GM19438 (cell line): ENCODE results near the gene CBLB.

Experiments used
- ATAC-seq: cut with Tn5 transposase; IDR thresholded peaks from one replicate; pipeline ENCODE4 v1.9.1; 2021; ENCODE audit warnings: low read depth; ENCODE audit not compliant: unreplicated experiment

Gene CBLB

DNA sequence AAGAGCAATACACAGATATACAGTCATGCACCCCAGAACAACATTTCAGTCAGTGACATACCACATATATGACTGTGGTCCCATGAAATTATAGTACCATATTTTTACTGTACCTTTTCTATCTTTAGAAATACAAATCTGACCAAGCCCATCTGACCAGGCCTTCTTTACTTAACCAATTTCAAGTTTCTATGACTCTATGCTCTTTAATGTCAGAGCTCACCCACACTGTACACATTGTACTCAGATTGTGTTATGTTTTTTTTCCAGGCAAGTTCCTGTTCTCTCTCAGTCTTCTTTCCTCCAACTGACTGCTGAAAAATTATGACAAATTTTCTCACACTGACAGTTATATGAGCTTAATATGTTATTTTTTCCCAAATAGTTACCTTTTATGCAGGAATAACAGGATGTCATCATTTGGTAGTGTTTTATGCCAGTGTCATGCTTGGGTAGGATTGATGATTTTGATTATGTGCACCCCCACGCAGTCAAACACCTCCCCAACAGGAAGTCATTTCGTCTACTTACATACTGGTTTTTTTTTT is 8.0 kb upstream of the CBLB start:
- no peak for ATAC-seq

DNA sequence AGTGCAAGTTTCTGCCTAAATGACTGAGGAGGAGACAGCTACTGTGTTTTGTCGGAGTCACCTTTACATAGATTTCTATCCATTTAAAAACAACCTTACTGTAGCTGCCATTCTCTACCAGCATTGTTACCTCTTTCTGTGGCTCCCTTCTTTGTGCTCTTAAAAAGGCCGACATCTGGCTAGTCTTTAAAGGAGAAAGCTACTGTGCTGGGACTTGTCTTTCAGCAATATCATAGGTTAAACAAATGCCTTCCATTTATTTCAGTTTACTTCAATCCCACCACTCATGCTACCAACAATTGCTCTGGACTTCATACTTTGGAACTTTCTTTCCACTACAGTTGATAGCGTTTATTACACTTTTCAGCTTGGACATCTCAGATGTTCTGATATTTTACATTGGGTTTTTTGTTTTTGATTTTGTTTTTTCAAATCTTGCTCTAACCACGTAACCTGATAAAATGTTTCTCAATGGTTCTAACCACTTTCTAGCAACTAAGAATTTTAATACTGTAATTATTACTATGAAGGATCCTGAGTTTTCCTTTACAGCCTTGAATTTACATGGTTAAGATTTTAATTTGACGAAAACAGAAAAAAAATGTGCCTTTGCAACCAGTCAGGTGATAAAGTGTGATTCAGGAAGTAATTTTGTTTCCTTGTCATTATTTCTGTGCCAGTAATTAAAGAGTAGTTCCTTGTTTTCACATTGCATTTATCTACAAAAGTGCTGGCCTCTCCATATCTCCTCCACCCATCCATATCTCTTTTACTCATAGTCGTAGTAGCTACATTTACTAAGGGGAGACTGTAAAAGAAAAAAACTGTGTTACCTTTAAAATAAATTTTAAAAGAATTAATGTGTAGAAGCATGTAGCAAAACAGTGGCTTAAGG is 1.3 kb upstream of the CBLB start:
- no peak for ATAC-seq

DNA sequence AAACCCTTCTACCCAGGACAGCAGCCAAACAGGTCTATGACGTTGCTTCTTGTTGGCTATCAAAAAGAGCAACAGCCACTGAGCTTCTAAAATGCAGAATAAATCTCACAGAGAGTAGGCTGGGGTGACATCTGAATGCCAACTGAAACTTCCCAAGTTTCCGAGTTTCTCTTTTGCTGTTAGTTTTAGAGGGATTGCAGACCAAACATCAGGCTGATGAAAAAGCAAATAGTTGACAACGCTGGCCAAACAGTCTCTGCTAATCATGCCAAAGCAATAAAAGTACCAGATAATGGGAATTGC is 670 bp upstream of the CBLB start:
- no peak for ATAC-seq

DNA sequence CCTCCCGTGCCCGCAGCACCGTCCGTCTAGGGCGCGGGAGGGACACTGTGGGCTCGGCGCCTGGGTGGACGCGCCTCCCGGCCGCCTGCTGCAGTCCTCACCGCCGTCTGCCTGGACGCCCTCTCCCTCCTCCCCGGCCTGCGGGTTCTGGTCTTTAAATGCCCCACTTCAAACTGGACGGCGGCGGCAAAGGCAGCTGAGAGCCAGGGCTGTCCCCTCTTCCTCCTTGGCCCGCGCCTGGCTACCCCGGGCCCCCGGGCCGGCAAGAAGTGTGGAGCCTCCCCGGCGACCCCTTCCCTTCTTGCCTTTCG is 426 bp downstream of the CBLB start:
- peak; percentile 14 for ATAC-seq

DNA sequence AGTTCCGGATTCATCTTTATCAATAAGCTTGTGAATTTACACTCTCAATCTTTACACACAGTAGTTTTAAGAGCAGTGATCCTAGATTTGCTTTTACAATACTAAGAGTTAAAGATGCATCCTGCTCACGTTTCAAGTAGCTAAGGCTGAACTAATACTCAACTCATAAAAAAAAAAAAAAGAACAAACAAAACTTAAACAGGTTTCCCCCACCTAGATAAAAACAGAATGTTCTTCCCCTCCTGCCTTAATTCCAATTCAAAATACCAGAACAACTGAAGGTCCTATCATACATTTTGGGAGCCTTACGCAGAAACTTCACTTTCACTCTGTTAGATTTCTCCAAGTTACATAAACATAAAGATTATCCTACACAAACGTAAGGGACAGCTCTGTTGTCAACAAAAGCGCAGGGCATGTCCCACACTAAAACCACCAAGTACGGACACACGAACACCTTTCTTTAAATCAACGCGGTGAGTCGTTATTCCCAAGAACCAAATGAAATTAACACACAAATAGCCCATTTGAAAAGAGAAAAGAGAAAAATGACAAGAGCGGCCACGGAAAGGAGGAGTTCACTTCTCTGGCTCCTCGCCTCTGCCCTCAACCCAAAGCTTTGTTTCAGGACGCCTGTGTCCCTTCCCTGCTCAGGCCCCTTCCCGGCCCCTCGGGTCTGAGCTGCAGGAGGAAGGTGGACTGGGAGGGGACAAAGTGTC is 941 bp downstream of the CBLB start:
- no peak for ATAC-seq

DNA sequence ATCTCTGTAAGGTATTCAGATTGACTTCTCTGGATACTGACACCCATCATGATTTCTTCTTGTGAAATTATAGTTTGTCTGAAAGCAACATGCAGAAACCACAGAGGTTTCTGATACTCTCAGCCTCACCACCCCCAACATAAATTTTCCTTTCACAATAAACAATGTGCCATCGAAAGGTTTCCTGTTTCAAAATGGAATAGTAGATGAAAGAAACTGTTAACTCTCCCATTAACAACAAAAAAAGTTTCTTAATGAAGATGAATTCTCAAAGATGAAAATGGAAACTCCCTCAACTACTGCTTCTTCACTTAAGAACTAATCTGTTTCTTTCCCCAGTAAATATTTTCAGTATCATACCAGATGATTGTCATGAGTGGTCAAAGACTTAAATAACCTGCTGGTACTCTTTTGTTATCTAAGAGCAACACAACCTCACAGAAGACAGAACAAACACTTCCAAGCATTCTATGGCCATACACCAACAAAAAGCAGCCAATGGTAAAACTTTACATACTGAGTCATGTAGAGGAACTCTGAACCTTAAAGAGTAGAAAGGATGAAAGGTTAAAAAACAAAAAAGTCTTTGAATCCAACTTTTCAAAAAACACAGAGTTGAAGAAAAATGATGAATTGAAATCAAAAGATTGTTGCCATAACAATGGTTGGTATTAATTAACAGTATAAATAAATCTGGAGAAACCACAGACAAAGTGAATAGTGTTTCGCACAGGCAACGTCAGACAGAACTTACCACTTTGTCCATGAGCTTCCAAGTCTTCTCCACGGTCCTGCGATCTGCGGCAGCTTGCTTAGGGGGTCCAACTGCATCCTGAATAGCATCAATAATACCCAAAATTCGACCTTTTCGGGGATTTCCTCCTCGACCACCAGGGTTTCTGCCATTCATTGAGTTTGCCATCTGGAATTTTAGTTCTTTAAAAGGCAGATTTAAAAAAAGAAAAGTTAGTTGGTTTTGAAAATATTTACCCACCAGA is 1.9 kb downstream of the CBLB start:
- ATAC-seq, result no peak

DNA sequence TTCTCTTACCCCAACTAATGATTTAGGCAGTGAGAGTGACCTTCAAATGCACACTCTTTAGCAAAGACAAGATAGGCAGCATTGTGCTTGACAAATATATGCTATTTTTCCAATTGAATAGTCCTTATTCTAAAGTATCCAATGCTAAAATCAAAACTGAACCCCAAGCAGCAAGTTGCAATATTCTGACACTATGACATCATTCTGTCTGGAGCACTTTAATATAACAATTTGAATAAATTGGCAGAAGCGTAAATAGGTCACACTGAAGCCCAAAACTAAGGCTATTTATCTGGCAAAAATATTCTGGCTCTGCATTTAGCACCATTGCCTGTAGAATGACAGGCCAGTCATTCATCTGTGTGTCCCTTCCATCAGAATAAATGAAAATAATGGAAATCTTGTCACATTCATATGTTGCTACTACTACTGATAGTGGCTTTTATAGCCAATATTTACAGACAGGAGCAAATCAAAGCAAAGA is 2.9 kb downstream of the CBLB start:
- no peak for ATAC-seq

DNA sequence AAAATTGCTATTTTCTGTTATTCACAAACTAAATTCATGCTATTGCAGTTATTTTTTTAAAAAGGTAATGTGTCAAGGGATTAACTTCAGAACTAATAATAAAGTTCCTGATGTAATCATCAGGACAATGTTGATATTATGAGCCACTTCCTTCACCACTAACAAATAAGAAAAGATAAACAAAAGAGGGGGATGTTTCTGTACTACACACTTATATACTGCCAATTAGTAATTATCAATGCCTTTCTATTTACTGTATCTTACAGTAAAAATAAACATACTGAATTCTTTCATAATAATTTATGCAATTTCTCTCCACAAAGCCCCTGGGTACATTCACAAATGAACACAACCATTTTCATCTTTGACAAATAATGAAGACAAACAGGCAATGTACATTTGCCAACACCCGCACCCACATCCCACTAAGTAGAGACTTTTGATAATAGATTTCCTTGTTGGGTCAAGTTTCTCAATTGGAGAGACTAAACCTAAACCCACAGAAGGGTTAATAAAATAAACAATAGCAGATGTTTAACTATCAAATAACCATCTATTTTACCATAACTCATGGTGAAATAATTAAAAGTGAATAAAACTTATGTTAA is 3.7 kb downstream of the CBLB start:
- ATAC-seq, result no peak

DNA sequence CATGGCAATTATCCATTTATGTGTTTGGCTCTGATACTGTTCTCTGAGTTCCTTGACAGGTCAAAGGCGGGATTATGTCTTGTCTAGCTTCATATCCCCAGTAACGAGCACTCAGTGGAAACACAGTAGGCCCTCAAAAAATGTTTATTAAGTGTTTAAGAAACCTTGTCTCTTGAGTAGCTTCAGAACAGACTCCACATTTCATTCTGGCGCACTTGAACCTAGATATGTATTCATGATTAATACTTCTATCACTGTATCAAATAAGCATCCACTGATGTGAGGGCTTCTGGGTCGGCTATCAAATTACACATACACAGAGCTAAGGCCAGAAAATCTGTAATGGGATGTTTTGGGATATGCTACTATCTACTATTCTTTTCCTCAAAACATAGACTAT is 4.6 kb downstream of the CBLB start:
- ATAC-seq, result no peak

DNA sequence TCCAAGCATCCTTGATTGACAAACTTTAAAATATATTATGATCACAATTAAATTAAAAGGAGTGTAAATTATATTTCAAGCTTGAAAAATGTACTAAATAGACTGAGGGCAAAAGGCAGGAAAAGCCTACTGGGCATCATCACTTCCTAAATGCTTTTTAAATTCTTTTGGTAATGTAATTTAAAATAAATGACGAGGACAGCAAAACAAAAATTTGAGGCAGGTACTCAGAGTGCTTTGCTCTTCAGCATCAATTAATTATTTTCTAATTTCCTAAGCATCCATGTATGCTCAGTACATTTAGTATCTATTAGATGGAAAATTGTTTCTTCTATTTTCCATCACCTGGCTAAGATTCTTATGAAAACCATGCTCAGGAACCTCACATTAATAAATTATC is 5.2 kb downstream of the CBLB start:
- no peak for ATAC-seq

DNA sequence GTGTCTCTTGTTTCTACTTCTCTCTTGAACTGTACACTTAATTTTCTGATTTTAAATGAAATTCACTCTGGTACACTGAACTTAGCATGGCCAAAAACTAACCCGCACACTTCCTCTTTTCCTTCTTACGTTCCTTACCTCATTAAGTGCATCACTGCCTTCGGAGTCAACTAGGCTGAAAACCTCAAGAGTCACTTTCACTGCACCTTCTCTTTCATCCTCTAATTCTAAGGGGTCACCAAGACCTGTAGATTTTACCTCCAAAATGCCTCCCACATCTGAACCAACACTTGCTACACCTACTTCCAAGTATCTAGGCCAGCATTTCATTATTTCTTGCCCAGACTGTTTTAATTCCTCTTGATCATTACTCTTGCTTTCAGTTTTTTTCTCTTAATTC is 6.6 kb downstream of the CBLB start:
- peak; percentile 68 for ATAC-seq

DNA sequence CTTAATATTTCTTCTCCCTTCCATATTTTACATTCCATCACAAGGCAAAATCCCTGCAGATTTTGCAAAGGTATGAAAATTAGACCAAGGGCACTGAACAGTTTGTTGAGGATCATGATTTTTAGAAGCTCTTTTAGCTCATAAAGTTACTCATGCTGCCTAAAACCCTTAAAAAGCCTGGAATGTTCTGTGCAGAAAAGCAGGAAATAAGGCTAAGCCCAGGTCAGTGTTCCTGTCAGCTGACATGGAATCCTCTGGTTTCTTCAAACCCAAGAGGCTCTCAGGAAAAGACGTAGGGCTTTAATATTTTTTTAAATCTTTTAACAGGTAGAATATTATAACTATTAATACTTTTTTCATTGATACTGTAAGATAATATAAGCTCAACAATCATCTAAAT is 8.2 kb downstream of the CBLB start:
- no peak for ATAC-seq

DNA sequence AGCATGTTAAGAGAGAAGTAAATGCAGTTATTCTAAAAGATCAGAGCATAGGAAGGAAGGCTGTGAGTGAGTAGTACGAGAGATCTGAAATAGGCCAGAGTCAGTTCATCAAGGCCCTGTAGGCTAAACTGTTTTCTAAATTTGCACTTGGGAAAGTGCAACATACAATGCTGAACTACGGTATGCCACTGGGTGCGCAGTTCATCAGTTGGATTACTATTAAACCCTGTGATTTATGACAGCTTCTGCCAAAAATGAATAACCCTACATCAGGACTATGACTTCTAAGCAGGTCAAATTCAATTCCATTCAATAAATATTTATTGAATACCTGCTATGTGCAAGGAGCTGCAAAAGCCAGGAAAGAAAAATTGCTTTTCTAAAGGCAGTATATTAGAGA is 10.8 kb downstream of the CBLB start:
- ATAC-seq, result no peak

DNA sequence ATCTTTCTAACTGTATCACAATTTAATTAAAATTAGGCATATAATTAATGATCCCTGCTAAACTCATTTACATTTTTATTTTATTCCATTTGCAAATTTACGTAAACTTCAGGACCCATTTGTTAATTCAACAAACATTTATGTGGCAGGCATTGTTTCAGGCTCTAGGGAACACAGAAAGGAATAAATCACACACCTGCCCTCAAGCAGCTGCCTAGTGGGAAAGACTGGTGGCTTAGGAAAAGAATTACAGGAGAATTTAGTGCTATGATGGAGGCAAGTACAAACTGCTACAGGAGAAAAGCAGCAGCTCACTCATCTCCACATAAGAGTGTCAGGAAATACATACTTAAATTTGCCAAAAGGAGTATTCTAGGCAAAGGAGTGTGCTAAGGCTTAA is 11.2 kb downstream of the CBLB start:
- no peak for ATAC-seq

DNA sequence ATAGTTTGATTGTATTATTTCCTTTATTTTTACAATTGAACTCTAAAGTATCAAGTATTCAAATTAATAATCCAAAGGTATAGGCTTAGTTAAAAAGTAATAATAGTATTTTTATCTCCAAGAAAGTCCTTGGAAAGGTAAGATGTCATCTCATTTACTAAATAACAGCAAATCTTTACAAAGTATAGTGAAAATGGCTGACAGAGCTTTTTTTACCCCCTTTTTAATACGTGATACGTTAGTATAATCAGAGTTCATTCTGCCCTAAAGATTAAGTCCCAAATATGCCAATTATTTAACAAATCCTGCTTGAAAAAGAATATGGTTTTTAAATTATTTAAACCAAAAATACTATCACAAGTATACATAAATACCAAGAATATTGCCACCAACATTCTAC is 12.2 kb downstream of the CBLB start:
- no peak for ATAC-seq

DNA sequence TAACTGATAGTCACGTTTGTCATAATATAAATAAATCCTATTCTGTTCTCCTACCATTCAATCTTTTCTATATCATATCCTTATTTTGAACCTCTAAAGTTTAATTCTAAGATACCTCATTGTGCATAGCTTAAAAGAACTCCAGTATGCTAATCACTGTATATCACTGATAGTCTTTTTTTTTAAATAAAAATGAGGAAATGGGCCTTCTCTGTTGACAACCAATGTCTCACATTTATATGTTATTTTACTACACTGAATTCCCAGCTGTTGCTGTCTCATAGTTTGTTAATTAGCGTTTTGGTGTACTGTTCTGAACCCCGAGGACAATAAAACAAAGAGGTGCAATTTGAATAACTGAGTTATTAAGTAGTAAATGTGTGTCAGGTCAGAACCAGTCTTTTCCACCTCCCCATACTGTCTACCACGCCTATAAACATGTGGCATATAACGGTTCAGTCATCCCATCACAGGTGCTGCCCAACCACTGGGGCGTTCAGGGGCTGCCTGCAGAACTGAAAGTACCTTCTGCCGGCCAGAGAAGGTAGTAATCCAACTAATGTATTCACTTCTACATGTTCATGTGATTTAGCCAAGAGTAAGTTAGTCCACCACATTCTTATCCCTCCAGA is 14.9 kb downstream of the CBLB start:
- ATAC-seq, result peak; percentile 93

DNA sequence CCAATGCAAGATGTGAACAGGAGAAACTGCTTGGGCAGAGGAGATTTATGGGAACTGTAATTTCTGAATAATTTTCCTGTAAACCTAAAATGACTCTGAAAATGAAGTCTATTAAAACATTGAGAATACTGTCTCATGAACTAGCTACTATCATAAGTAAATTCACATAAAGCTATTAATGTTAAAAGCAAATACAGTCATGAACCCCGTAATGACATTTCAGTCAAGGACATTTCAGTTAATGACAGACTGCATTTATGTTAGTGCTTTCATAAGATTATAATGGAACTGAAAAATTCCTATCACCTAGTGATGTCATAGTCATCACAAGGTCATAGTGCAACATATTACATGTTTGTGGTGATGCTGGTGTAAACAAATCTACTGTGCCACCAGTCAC is 17.2 kb downstream of the CBLB start:
- ATAC-seq, result no peak

DNA sequence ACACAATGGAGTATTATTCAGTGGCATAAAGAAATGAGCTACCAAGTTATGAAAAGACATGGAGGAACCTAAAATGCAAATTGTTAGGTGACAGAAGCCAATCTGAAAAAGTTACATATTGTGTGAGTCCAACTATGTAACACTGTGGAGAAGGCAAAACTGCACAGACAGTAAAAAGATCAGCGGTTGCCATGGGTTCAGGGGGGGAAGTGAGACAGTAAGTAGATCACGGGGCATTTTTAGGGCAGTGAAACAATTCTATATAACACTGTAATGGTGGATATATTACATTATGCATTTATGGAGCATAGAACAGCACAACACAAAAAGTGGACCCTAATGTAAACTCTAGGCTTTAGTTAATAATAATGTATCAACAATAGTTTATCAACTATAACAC is 17.6 kb downstream of the CBLB start:
- no peak for ATAC-seq

DNA sequence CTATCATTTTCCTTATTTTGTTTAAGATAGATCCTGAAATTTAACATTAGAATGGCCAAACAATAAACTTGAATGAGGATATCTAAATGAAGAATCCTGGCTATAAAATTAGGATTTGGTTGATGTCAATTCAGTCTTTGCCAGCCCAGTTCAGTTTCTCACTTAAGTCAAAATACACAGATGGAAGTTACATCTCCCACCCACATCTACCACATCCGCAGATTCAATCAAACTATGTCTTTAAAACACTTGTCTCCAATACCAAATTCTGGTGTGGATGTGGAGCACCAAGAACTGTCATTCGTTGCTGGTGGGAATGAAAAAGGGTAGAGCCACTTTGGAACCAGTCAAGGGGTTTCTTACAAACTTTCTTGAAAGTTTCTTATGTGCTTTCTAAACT is 18.2 kb downstream of the CBLB start:
- ATAC-seq, result no peak

DNA sequence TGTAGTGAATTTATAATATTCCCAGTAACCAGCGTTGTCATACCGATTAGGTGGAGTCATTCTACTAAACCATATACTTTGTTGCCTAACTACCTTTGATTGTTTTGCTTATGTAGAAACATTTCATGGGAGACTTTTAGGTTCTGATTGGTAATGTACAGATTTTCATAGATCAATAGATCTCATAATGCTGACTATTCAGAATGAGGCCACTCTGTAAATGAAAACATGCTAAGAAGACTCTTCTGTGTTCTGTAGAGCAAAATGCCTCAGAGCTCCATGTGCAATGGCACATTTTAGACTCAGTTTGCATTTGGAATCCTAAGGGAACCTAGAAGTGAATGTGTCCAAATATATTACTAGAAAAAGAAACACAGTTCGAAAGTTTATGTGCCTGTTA is 20.0 kb downstream of the CBLB start:
- ATAC-seq, result no peak
